DMS79 treated with DMSO at 0.1 percent for 48 hours (cell line): ENCODE results near the gene AKIP1.
"Not testable (repeated sequence)": the region's sequence is repeated elsewhere in the genome, so short reads cannot be mapped to it uniquely, and the experiment has no call there.

Experiments used
- DNase-seq: peaks from one replicate; lab custom pipeline; 2025; lab: John Stamatoyannopoulos, UW

The AKIP1 gene, protein sequence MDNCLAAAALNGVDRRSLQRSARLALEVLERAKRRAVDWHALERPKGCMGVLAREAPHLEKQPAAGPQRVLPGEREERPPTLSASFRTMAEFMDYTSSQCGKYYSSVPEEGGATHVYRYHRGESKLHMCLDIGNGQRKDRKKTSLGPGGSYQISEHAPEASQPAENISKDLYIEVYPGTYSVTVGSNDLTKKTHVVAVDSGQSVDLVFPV

DNA sequence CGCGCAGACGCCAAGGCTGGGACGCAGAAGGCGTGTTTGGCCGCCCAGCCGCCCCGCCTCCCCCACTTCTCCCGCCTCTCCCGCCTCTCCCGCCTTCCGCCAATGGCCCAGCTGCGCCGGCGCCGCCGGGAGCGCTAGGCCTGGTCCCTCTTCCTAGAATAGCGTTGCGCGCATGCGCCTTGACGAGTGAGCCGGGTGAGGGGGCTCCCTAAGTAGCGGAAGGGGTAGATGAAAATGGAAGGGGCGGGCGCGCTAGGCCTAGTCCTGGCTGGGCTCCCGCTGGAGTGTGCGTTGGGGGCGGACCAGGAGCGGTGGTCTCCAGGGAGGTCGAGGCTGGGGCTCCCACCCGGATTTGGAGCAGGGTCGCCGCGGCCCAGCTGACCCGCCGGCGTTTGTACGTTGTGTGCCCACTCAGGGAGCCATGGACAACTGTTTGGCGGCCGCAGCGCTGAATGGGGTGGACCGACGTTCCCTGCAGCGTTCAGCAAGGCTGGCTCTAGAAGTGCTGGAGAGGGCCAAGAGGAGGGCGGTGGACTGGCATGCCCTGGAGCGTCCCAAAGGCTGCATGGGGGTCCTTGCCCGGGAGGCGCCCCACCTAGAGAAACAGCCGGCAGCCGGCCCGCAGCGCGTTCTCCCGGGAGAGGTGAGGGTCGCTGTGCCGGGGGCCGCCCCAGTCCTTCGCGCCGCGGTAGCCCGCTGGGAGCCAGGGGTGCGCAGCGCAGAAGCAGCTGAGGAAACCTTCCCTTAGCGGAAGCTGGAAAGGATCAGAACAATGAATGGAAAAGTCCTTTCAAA is at the start of gene AKIP1:
TSS of gene AKIP1 (plus strand) at position 161 of the 795 bp plus-strand sequence. CDS start at position 422, 261 bp downstream.
- peak; percentile 96 for DNase-seq

DNA sequence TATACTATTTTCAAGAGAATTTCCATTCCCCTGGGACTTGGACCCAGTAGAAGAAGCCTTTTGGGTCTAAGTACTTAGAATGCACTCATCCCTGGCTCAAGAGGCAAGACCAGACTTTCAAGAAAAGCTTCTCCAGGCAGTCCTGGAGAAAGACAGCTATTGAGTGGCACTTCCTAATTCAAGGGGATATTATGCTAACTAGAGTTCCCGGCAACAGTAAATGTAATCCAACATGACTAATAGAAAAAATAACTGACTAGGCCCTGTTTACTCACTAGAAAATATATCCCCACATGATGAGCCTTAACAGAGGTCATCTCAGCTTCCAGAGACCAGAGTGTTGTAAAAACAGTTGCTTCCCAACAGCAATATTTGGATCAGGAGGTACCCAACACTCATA is 47.2 kb upstream of the AKIP1 start:
- peak; percentile 95 for DNase-seq

DNA sequence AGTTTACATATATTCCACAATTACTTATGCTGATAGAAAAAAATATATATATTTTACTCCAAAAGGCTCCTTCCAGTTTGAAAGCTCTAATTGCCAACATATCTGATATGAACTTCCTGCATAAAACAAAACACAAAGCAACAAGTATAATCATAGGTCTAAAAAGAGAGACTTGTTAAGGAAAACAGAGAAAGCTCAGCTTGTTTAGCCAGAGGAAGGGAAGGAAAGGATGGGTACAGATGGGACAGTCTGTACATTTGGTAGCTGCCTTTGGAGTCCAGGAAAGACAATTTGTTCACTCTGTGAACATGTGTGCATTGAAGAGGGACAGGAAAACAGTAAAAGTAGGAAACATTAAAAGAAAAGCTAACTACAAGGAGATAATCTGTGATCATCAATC is 45.7 kb upstream of the AKIP1 start:
- DNase-seq, result no peak

DNA sequence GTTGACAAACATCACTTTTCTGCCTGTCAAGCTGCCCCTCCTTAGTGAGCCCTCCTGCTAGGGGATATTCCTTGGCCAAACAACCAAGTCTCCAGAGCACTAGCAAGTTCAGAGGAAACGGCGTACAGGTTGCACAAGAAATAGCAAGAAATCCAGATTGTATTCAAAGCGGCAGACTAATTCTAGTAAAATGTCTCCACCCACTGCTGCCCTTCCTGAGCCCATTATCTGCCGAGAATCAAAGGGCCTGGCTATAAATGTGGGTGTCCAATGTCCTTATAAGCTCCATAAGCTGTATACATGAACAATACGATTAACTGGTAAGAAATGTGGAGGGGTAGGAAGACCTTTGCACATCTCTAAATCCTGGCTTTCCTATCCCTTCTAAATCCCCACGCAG is 44.0 kb upstream of the AKIP1 start:
- DNase-seq, result no peak

DNA sequence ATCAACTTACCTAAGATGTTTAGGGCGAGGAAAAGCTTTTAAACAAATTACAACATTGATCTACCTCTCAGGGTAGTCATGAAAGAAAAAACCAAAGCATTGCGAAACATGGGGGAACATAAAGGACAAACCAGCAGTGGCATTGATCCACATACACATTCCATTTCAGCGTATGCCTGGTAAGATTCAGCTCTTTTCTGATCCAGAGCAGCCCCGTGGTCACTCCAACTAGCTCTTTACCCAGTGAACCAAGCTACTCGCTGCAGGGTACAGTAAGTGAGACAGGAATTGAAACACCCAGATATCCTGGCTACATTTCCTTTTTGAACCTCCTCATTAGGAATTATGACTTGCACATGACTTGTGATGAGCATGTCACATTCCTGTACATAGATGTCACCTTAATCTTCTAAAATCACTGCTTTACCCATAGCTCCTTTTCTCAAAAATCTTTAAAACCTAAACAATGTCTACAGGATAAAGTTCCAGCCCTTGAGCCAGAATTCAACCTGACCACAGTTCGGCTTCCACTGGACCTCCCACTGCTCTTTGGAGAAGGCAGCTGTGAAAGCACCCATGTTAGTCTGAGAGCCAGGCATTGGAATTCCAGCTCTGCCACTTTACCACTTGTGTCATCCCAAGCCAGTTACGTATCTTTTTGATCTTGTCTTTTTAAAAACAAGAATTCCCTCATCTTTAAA is 42.9 kb upstream of the AKIP1 start:
- DNase-seq, result no peak

DNA sequence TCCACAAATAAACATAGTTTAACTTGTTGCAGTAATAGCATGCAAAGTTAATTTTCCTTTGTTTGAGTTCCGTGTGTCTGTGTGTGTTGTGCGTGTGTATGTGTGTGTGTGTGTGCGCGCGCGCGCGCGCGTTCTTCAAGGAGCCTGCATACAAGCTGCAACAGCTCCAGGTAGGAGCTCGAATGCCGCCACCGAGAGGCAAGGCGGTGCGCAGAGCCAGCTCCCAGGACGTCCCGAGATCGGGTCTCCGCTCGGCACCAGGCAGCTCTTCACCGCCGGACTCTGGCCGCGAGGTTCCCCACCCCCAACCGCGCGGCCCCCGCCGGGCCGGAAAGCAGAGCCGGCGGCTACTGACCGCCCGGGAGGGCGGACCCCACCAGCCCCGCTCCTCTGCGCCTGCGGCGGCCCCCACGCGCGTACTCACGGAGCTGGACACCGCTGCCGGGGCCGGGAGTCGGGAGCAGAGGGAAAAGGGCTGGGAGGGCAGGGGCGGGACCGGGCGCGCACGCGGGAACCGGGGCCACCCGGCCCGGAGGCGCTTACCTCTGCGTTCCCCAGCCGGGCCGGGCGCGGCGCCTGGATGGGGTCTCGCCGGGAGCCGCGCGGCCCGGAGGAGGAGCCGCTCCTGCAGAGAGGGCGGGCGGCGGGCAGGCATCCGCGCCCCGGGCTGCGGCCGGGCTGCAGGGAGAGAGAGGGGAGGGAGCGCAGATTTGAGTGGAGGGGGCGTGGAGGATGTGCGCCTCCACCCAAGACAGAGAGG is 40.4 kb upstream of the AKIP1 start:
- DNase-seq, result peak; percentile 71

DNA sequence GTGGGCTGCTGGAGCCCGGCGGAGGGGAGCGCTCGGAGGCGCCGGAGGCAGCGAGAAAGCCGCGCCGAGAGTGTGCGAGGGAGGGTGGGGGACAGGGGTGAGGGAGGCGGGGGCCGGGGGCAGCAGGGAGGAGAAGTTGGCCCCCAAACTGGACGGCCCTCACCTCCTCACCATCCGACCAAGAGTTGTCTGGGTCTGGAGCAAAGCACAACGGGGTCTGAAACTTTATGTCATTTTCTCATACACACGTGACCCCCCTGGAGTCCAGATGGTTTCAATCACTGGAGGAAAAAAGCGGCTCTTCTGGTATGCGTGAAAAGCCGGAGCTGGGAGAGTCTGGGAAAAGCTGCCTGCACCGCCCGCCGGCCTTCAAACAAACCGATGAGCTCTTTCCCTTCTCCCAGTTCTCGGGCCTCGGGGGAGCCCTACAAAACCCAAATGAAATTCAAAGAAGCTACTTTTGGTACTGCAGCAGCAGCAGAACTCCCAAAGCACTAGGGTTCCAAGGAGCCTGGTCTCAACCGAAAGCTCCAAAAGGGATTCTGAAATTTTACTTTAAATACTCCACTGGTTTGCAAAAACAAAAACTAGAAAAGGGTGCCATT is 39.7 kb upstream of the AKIP1 start:
- DNase-seq, result peak; percentile 55

DNA sequence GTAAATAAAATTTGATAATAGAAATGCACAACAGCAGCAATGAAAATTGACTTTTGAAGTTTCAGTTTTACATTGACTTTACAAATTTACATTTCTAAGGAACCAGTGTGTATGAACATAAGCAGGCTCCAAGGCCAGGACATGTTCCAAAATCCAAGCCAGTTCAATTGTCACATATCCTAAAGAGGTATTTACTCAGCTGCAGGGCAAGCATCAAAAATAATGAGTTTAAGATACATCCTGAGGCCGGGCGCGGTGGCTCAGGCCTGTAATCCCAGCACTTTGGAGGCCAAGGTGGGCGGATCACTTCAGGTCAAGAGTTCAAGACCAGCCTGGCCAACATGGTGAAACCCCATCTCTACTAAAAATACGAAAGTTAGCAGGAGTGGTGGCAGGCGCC is 39.0 kb upstream of the AKIP1 start:
- no peak for DNase-seq

DNA sequence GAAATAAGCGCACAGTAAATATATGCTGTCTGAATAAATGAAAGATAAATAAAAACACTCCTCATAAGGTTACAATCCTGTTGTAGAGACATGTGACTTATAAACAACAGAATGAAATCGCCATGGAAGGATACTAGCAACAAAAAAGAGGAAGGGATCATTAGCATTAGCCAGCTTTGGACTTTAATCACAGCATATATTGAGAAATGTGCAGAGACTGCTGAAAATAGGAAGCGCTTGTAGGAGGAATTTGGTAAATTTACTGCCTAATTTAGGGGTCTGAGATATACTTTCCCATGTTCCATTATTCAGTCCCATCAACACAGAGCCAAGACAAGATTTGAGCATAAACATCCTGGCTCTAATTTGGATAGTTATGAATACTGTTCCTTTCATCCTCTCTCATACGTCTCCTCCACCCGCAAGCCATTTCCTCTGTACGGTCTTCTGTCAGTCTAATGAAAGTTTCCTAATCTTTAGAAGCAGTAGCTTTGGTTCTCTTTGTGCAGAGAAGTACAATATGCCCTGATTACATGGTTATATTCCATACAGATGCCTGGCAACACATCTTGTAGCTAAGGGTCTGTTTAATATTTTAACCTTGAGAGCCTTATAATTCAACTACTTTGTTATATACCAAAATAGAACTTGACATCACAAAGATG is 37.1 kb upstream of the AKIP1 start:
- no peak for DNase-seq

DNA sequence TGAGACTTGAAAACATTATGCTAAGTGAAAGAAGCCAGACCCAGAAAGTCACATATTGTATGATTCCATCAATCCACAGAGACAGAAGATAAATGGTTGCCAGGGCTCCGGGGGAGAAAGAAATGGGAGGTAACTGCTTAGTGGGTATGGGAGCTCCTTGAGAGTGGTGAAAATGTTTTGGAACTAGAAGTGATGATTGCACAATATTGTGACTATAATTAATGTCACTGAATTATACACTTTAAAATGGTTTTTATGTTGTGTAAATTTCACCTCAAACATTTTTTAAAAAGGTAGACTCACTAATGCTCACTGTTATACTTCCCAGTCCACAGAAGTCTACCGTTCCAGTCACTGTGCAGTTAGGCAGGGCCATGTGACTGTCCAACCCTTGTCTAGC is 32.2 kb upstream of the AKIP1 start:
- no peak for DNase-seq

DNA sequence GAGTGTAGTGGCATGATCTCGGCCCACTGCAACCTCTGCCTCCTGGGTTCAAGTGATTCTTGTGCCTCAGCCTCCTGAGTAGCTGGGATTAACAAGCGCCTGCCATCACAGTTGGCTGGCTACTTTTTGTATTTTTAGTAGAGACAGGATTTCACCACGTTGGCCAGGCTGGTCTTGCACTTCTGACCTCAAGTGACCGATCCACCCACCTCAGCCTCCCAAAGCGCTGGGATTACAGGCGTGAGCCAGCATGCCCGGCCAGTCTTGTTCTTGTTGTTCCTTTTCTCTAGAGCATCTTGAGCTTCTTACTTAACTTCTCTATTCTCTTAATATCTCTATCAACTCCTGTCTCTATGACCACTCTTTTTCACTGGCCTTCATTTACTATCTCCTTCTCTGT is 29.4 kb upstream of the AKIP1 start:
- DNase-seq, result not testable (repeated sequence)

DNA sequence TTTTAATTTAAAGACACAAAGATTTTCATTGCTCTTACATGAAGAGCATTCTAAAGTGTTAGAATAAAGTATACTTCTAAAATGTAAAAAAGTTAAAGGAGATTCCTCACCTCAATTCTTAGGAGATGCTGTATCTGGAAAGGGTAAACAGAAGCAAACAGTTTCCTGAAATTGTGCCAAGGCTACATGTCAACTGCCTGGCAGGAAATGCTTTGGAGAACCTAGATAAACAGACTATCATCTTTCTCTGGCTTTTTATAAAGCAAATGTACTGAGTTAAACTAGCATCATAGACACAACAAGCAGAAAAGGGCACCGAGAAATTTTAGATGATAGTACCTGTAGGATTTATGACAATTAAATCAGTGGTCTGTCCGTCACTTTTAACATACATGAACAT is 24.7 kb upstream of the AKIP1 start:
- no peak for DNase-seq

DNA sequence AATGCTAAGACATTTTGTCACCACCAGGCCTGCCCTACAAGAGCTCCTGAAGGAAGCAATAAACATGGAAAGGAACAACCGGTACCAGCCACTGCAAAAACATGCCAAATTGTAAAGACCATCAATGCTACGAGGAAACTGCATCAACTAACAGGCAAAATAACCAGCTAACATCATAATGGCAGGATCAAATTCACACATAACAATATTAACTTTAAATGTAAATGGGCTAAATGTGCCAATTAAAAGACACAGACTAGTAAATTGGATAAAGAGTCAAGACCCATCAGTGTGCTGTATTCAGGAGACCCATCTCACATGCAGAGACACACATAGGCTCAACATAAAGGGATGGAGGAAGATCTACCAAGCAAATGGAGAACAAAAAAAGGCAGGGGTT is 19.8 kb upstream of the AKIP1 start:
- DNase-seq, result not testable (repeated sequence)

DNA sequence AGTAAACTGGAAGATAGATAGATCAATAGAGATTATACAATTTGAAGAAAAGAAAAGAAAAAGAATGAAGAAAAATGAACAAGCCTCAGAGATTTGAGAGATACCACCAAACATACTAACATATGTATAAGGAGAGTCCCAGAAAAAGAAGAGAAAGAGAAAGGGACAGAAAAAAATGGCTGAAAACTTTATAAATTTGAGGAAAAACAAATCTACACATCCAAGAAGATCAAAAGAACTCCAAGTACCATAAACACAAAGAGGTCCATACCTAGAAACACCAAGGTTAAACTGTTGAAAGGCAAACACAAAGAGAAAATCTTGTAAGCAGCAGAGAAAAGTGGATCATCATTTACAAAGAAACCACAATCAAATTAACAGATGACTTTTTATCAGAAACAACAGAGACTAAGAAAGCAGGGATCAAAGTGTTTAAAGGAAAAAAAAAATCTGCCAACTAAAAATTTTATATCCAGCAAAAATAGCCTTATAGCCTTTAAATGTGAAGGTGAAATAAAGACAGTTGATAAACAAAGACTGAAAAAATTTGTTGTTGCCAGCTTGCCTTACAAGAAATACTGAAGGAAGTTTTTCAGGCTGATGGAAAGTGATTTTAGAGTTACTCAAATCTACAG is 11.8 kb upstream of the AKIP1 start:
- DNase-seq, result no peak

DNA sequence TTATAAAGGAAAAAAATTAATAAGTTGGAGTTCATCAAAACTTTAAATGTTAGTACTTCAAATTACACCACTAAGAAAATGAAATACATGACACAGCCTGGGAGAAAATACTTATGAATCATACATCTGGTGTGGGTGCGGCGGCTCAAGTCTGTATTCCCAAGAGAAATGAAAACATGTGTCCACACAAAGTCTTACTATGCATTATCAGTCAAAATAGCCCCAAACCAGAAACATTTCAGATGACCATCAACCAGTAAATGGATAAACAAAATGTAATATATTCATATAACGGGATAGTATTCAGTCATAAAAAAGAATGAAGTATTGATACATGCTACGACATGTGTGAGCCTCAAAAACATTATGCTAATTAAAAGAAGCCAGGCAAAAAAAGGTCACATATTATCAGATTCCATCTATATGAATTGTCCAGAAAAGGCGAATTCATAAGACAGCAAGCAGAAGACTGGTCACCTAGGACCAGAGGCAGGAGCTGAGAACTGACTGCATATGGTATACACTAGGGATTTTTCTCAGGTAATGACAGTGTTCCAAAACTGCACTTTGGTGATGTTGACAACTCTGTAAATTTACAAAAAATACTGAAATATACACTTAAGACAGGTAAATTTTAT is 5.3 kb upstream of the AKIP1 start:
- DNase-seq, result no peak

DNA sequence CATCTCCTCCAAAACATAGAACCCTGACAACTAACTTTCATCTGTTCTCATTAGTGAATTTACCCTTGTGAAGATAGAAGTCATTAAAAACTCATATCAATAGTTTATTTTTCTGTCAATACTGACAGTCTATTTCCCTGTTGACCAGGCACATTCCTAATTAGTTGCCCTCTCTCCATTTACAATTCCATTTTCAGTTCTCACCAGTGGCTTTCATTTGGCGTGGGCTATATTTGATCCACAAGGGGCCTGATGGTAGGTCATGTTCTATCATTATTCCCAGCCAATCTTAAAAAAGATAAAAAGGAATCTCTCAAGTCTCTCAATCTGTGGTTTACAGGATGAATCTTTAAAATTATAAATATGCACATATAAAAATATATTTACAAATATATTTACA is 3.9 kb upstream of the AKIP1 start:
- no peak for DNase-seq

DNA sequence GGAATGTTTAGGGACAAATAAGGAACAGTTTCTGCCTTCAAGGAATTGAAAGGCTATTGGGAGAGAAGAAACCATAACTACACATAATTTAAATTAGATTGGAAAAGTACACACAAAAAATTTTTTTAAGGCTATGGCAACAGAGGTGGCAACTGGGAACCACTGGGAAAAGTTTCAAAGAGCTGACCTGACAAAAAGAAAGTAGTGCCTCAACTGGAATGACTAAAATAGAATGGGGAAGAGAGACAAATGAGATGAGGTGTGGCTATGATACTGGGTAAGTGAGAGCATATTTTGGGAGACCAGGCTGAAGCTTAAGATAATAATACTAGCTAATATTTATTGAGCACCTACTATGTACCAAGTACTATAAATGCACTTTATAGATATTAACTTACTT is 2.9 kb upstream of the AKIP1 start:
- no peak for DNase-seq

DNA sequence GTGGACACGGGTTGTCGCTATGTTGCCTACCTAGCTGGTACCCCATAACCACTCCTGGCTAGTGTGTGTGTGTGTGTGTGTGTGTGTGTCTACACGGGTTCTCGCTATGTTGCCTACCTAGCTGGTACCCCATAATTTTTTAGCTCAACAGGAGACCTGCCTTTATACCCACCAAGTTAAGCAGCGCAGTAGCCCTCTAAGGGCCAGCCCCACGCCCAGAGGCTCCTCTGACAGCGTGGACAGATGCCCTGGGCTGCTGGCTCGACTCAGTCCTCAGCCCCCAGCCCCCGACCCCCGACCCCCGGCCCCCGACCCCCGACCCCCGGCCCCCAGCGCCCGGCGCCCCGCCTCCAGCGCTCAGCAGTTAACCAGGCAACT is 351 bp upstream of the AKIP1 start:
- DNase-seq, result no peak

DNA sequence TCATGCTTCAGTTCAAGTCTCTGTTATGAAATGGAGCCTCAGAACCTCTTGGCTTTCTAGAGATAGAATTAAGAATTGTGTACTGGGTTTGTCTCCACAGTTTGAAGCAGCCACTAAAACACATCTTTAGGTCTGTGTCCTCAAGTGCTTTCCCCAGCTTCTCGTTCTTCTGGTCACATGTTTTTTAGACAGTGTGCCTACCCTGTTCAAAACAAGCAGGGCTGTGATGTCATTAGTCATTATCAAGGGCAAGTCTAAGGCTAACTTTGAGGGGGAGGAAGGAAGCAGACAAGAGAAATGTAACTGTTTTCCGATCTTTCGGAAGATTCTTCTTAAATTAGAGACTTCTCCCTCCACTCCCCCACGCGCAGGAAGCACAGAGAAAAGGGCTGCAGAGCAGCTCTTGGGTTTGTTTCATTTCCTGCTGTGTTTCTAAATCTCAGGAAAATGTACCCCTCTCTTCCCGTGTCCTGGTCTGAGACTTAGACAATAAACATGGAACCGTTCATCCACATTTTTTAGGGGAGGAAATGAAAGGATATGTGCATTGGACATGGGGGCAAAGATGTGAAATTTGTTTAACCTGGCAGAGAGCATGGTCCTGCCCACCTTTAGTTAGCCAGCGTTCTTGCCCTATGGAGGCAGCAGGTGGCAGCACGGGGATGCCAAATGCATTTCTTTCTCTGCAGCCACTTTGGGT is 3.1 kb downstream of the AKIP1 start:
- DNase-seq, result peak; percentile 58

DNA sequence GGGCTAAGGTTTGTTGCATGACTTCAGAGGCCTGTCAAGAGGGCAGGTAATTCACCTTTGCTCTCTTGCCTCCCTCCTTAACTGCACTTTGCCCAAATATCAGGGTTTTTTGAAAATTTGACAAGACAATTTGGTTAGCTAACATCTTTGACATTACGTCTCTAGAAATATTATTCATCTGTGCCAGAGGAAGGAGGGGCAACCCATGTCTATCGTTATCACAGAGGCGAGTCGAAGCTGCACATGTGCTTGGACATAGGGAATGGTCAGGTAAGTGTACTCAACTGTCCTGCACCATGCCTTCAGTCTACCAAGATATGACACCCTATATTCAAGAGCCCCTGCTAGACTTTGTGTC is 3.7 kb downstream of the AKIP1 start:
- DNase-seq, result no peak
